GM10266 (cell line): ENCODE results near the gene ZNF221.
A peak's percentile ranks its signal among the peaks of the same experiment; 100 is the strongest.

Experiments used
- DNase-seq: peaks from one replicate; pipeline ENCODE4 v3.0.0; 2012; ENCODE audit errors: extremely low spot score
- TF ChIP-seq, protein P1 (sequence below): IDR thresholded peaks from 2 replicates; pipeline ENCODE4 v1.5.1; 2012; ENCODE audit warnings: mild to moderate bottlenecking, low read depth; ENCODE audit not compliant: control insufficient read depth, insufficient read depth; ENCODE audit errors: missing control alignments

The ZNF221 gene

DNA sequence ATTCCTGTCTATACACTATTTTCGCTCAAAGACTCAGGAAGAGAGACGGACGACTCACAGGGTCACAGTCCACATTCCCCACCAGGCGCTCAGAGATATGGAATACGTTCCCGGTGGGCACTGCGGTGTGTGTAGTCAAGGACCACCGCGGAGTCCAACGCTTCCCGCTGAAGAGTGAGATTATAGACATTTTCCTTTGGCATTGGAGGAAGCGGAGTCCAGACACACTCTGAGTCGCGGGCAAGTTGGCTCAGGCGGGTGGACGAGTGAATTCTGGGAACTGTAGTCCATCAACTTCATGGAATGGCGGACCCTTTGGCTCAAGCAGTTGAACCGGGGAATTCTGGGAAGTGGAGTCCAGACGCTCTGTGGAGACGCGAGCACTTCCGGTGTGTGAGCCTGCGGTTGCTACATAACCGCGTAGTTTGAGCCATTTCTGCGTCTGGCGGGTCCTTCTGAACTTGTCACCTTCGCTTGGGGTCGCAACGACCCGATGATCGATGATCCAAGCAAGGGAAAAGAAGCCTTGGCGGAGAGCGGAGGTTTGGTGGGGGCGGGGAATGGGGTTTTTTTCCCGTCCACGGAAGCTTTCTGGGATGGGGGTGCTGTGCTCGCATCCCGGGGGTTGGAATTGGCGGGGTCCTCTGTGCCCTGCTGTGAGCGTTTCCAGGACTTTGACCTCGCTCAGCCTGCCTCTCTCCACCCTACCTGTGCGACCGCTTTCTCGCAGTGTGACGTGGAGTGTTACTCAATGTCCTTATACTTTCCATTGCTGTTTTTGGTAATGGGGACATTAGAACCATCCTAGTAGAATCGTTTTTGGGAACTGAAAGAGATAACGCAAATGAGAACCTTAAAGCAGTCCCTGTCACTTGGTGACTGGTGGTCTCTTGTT lies 51.8 kb downstream of the ZNF221 start, which contains the start of gene ZNF230:
Gene ZNF230 (plus strand): TSS at position 392 of the 895 bp plus-strand sequence. CDS start 4,122 bp downstream, outside the sequence.
- TF ChIP-seq, protein P1, sequence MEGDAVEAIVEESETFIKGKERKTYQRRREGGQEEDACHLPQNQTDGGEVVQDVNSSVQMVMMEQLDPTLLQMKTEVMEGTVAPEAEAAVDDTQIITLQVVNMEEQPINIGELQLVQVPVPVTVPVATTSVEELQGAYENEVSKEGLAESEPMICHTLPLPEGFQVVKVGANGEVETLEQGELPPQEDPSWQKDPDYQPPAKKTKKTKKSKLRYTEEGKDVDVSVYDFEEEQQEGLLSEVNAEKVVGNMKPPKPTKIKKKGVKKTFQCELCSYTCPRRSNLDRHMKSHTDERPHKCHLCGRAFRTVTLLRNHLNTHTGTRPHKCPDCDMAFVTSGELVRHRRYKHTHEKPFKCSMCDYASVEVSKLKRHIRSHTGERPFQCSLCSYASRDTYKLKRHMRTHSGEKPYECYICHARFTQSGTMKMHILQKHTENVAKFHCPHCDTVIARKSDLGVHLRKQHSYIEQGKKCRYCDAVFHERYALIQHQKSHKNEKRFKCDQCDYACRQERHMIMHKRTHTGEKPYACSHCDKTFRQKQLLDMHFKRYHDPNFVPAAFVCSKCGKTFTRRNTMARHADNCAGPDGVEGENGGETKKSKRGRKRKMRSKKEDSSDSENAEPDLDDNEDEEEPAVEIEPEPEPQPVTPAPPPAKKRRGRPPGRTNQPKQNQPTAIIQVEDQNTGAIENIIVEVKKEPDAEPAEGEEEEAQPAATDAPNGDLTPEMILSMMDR: no peak
- DNase-seq: peak; percentile 83

DNA sequence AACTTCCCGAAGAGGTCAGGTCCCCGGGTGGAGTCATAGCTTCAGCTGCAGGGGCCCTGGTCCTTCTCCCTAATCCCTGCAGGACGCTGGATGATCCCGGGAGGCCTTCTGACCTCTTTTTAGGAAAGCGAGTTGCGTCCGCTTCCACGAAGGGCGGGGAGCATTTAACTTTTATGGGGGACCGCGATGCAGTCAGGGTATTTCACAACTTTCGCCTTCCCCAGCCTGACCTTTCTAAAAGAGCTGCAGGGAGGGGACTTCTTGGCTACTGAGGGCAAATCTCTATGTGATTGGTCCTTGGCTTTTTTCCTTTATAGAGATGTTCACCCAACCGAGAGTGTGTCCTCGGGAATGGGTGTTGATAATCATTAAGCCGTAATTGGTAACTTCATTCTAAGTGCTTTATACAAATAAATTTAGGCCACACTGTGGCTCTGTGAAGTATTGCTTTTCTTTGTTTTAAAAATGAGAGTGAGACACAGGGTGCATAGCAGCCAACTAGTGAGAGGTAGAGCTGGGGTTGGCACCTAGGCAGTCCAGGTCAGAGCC lies 52.5 kb downstream of the ZNF221 start:
- TF ChIP-seq, protein P1: no peak
- DNase-seq: peak; percentile 12

DNA sequence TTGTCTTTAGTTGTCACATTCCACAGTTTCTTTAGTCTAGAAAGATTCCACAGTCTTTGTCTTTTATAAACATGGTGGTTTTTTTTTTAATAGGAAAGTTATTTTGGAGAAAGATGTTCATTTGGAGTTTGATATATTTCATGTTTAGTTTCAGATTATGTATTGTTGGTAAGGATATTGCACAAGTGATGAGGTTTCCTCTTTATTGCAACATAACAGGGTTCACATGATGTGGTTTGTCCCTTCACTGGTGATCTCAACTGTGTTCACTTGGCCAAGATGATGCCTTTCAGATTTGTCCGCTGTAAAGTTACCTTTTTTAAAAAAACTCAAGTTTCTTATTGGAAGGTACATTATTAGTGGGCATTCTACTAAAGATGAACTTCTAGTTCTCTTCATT lies 54.9 kb downstream of the ZNF221 start:
- DNase-seq: no peak
- TF ChIP-seq, protein P1: no peak

DNA sequence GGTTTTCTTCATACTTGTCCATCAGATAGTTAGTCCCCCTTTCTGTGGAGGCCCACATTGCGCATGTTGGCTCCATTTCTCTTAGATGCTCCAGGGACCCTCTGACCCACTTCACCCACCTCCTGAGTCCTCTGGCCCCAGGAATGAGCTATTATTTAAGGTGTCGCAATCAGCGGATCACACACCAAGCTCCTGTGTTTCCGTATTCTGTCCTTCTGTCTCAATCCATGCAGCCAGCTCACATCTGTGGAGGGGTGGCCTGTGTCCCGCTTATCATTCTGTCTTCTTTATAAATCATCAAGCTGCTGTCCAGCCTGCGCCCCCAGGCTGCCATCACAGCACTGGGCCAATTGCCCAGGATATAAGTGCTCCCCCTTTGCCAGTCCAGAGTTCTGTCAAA lies 56.4 kb downstream of the ZNF221 start:
- no peak for DNase-seq
- TF ChIP-seq, protein P1: no peak

DNA sequence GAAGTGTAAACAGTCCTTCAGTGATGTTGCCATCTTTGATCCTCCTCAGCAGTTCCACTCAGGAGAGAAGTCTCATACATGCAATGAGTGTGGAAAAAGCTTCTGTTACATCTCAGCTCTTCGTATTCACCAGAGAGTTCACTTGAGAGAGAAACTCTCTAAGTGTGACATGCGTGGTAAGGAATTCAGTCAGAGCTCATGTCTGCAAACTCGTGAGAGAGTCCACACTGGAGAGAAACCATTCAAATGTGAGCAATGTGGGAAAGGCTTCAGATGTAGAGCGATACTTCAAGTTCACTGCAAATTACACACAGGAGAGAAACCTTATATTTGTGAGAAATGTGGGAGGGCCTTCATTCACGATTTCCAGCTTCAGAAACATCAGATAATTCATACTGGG lies 59.4 kb downstream of the ZNF221 start:
- TF ChIP-seq, protein P1: no peak
- no peak for DNase-seq
